Measurements from ENCODE around the gene PLEKHA7.

Gene PLEKHA7

DNA sequence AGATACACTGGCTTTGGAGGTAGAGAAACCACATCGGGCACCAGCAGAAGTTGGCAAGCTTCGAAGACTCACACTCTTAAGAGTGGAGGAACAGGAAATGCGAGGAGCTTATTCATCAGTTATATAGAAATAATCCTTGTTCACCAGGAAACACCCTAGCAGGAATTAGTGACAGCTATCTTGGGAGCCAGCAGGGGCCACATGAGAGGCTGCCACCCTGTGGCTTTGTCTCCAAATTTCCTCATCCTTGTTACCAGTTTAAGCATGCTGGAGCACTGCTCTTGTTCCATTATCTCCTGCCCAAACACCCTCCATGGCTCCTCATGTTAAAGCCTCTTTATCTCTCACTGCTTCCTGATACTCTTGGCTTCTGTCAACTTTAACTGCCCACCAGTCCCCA is 131.0 kb downstream of the PLEKHA7 start:
- TF ChIP-seq POLR2AphosphoS5 (IDR thresholded peaks at IDR 0.05; ENCODE audit: low read depth, low read length) (no peak), TAF1 (IDR thresholded peaks at IDR 0.05; ENCODE audit: borderline replicate concordance, insufficient read depth, low read length) (no peak), SIN3A (IDR thresholded peaks at IDR 0.05; ENCODE audit: borderline replicate concordance, insufficient read depth, low read length) (no peak), FOXP2 (optimal IDR thresholded peaks at IDR 0.05; ENCODE audit: borderline replicate concordance, extremely low read depth, extremely low read length, insufficient read depth) (no peak)
- TF ChIP-seq, protein P1, sequence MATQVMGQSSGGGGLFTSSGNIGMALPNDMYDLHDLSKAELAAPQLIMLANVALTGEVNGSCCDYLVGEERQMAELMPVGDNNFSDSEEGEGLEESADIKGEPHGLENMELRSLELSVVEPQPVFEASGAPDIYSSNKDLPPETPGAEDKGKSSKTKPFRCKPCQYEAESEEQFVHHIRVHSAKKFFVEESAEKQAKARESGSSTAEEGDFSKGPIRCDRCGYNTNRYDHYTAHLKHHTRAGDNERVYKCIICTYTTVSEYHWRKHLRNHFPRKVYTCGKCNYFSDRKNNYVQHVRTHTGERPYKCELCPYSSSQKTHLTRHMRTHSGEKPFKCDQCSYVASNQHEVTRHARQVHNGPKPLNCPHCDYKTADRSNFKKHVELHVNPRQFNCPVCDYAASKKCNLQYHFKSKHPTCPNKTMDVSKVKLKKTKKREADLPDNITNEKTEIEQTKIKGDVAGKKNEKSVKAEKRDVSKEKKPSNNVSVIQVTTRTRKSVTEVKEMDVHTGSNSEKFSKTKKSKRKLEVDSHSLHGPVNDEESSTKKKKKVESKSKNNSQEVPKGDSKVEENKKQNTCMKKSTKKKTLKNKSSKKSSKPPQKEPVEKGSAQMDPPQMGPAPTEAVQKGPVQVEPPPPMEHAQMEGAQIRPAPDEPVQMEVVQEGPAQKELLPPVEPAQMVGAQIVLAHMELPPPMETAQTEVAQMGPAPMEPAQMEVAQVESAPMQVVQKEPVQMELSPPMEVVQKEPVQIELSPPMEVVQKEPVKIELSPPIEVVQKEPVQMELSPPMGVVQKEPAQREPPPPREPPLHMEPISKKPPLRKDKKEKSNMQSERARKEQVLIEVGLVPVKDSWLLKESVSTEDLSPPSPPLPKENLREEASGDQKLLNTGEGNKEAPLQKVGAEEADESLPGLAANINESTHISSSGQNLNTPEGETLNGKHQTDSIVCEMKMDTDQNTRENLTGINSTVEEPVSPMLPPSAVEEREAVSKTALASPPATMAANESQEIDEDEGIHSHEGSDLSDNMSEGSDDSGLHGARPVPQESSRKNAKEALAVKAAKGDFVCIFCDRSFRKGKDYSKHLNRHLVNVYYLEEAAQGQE (IDR thresholded peaks at IDR 0.05; ENCODE audit: insufficient read depth in 1 of 2, low read depth in 2 of 2, low read length in 2 of 2) = no peak

DNA sequence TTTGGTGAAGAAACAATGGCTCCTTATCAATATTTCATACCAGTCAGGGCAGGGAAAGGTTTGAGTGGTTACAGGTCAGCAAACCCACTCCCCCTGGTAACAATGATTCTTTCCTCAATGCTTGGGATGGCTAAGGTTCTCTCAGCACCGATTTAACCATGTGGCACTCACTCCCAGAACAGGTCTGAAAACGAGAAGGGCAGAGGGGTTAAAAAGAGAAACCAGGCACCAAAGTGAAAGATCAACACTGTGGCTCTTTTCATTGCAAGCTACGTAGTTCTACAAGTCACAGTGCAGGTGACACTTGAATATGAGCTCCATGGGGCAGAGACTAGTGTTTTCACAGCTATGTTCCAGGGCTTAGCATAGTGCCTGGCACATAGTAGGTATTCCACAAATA is 132.4 kb downstream of the PLEKHA7 start:
- TF ChIP-seq FOXP2 (optimal IDR thresholded peaks at IDR 0.05; ENCODE audit: borderline replicate concordance, extremely low read depth, extremely low read length, insufficient read depth) (no peak), POLR2AphosphoS5 (IDR thresholded peaks at IDR 0.05; ENCODE audit: low read depth, low read length) (no peak), SIN3A (IDR thresholded peaks at IDR 0.05; ENCODE audit: borderline replicate concordance, insufficient read depth, low read length) (no peak), TAF1 (IDR thresholded peaks at IDR 0.05; ENCODE audit: borderline replicate concordance, insufficient read depth, low read length) (no peak)
- TF ChIP-seq, protein P1 (IDR thresholded peaks at IDR 0.05; ENCODE audit: insufficient read depth in 1 of 2, low read depth in 2 of 2, low read length in 2 of 2) = no peak

DNA sequence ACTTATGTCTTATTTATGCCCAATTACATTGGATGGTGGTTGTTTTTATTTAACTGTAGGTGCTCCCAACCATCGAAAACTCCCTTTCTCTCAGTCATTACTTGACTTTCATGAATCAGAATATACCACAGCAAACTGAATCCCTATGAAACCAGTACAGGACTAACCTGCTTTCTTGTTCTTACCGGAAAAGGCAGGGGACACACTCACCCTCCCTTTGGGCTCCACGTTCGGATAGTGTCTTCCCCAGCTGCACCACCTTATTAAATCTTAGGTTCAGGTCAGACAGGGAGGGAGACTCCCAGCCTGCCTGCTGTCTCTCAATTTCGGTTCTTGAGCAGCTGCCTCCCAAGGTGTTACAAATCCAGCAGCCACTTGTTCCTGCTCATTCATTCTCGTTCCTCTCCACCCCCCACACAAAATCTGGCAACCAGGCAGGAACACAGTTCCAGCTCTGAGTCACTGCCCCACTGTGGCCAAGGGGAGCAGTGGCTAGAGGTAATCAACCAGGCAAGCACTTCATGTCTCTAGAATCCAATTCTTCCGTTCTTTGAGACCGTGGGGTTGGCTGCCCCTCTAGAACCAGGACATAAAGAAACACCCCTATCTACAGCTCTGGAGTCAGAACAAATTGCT is 133.0 kb downstream of the PLEKHA7 start:
- TF ChIP-seq TAF1 (IDR thresholded peaks at IDR 0.05; ENCODE audit: borderline replicate concordance, insufficient read depth, low read length) = no peak
- no peak for TF ChIP-seq SIN3A (IDR thresholded peaks at IDR 0.05; ENCODE audit: borderline replicate concordance, insufficient read depth, low read length)
- no peak for TF ChIP-seq FOXP2 (optimal IDR thresholded peaks at IDR 0.05; ENCODE audit: borderline replicate concordance, extremely low read depth, extremely low read length, insufficient read depth)
- TF ChIP-seq, protein P1 (IDR thresholded peaks at IDR 0.05; ENCODE audit: insufficient read depth in 1 of 2, low read depth in 2 of 2, low read length in 2 of 2) = no peak

DNA sequence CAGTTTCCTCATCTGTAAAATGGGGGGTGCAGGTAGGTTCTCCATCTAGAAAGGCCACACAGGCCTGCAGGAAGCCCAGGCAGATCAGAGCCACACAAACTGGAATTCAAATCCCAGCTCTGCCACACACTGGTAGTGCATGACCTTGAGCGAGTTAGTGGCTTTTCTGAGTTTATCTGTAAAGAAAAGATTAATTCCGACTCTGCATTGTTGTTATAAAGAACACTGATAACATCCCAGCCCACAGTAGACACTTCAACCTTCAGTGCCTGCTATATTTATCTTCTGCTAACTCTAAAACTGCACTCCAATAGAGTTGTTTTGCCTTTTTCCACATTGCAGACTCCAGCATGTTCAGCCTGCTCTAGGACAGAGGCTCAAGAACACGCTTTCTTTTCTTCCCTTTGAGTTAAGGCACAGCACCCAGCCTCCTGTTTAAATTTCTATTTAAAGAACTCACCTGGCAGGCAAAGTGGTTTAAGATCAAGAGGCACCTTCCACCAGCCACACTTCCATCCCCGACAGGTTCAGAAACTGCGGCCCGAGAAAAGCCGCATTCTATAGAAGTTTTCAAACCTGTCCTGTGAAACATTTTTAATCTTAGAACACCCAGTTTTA is 133.9 kb downstream of the PLEKHA7 start:
- TF ChIP-seq SIN3A (IDR thresholded peaks at IDR 0.05; ENCODE audit: borderline replicate concordance, insufficient read depth, low read length) (no peak), POLR2AphosphoS5 (IDR thresholded peaks at IDR 0.05; ENCODE audit: low read depth, low read length) (no peak), FOXP2 (optimal IDR thresholded peaks at IDR 0.05; ENCODE audit: borderline replicate concordance, extremely low read depth, extremely low read length, insufficient read depth) (no peak), TAF1 (IDR thresholded peaks at IDR 0.05; ENCODE audit: borderline replicate concordance, insufficient read depth, low read length) (no peak)
- TF ChIP-seq, protein P1 (IDR thresholded peaks at IDR 0.05; ENCODE audit: insufficient read depth in 1 of 2, low read depth in 2 of 2, low read length in 2 of 2) = no peak

Data from PFSK-1 (cell line).